Mesenchymal stem cell (in vitro differentiated cells and primary cell): ENCODE measurements around the gene DMBT1.

Experiments used
- DNase-seq: peaks from one replicate; pipeline ENCODE4 v3.0.0-alpha.2; 2013
- H2AFZ ChIP-seq: one replicate; pipeline ENCODE4 v1.6.1; 2013; ENCODE audit warnings: low read depth, mild to moderate bottlenecking, control low read depth, inconsistent platforms, low read length, moderate library complexity
- H2AK5ac ChIP-seq: 2 replicates; pipeline ENCODE4 v1.6.1; 2013; ENCODE audit warnings: low read length, moderate library complexity, mild to moderate bottlenecking, inconsistent platforms; ENCODE audit not compliant: severe bottlenecking
- H2BK120ac ChIP-seq: one replicate; pipeline ENCODE4 v1.6.1; 2013; ENCODE audit warnings: low read depth, mild to moderate bottlenecking, inconsistent platforms, low read length, moderate library complexity
- H2BK12ac ChIP-seq, 2 experiments: one replicate each; pipeline ENCODE4 v1.6.1; 2013; ENCODE audit warnings: inconsistent platforms in 2 of 2, low read length in 2 of 2, mild to moderate bottlenecking in 2 of 2, moderate library complexity in 2 of 2, control low read depth in 1 of 2
- H2BK15ac ChIP-seq: one replicate; pipeline ENCODE4 v1.6.1; 2013; ENCODE audit warnings: mild to moderate bottlenecking, low read depth, inconsistent platforms; ENCODE audit not compliant: poor library complexity, severe bottlenecking
- H2BK5ac ChIP-seq: 2 replicates; pipeline ENCODE4 v1.6.1; 2013; ENCODE audit warnings: low read depth, mild to moderate bottlenecking, low read length, control low read depth, inconsistent platforms; ENCODE audit not compliant: poor library complexity, severe bottlenecking
- H3K14ac ChIP-seq, 2 experiments: one replicate each; pipeline ENCODE4 v1.6.1; 2013; ENCODE audit warnings: inconsistent platforms in 2 of 2, low read length in 2 of 2, control low read depth in 1 of 2, mild to moderate bottlenecking in 1 of 2, moderate library complexity in 1 of 2
- H3K18ac ChIP-seq, 2 experiments: one replicate each; pipeline ENCODE4 v1.6.1; 2013; ENCODE audit warnings: inconsistent platforms in 2 of 2, low read length in 2 of 2, control low read depth in 1 of 2, low read depth in 1 of 2, mild to moderate bottlenecking in 1 of 2
- H3K23ac ChIP-seq, 2 experiments: one replicate each; pipeline ENCODE4 v1.6.1; 2013; ENCODE audit warnings: inconsistent platforms in 2 of 2, low read length in 2 of 2, mild to moderate bottlenecking in 2 of 2, moderate library complexity in 2 of 2, control low read depth in 1 of 2
- H3K27ac ChIP-seq: 2 replicates; pipeline ENCODE4 v1.5.1; 2013; ENCODE audit warnings: mild to moderate bottlenecking, moderate library complexity, low read length, control low read depth, inconsistent platforms; ENCODE audit not compliant: poor library complexity, severe bottlenecking
- H3K27me3 ChIP-seq, 2 experiments: 2 replicates each; pipeline versions ENCODE4 v1.6.1 to v1.7.0; 2013; ENCODE audit warnings: low read length in 2 of 2, mild to moderate bottlenecking in 2 of 2, moderate library complexity in 2 of 2, control low read depth in 1 of 2, inconsistent platforms in 1 of 2; ENCODE audit not compliant: control insufficient read depth in 1 of 2, insufficient read depth in 1 of 2
- H3K36me3 ChIP-seq, 2 experiments: 2 replicates each; pipeline versions ENCODE4 v1.6.1 to v1.7.0; 2013; ENCODE audit warnings: low read length in 2 of 2, control low read depth in 1 of 2, inconsistent platforms in 1 of 2, low read depth in 1 of 2, mild to moderate bottlenecking in 1 of 2; ENCODE audit not compliant: insufficient read depth in 2 of 2, control insufficient read depth in 1 of 2
- H3K4ac ChIP-seq, 2 experiments: one replicate each; pipeline ENCODE4 v1.6.1; 2013; ENCODE audit warnings: inconsistent platforms in 2 of 2, low read length in 2 of 2, mild to moderate bottlenecking in 2 of 2, moderate library complexity in 2 of 2, control low read depth in 1 of 2, low read depth in 1 of 2
- H3K4me1 ChIP-seq: 2 replicates; pipeline ENCODE4 v1.6.1; 2013; ENCODE audit warnings: low read depth, low read length, control low read depth; ENCODE audit not compliant: control insufficient read depth, insufficient read depth
- H3K4me2 ChIP-seq: 2 replicates; pipeline ENCODE4 v1.6.1; 2013; ENCODE audit warnings: low read length, mild to moderate bottlenecking, inconsistent platforms; ENCODE audit not compliant: poor library complexity, severe bottlenecking
- H3K4me3 ChIP-seq, 2 experiments: 2 replicates each; pipeline versions ENCODE4 v1.5.1 to v1.7.0; 2013; ENCODE audit warnings: low read length in 2 of 2, mild to moderate bottlenecking in 2 of 2, control low read depth in 1 of 2, low read depth in 1 of 2; ENCODE audit not compliant: insufficient read depth in 1 of 2
- H3K79me1 ChIP-seq: replicated peaks from 2 replicates; pipeline ENCODE4 v1.6.1; 2013; ENCODE audit warnings: mild to moderate bottlenecking, control low read depth, low read length, inconsistent platforms; ENCODE audit not compliant: poor library complexity, severe bottlenecking
- H3K9ac ChIP-seq: 2 replicates; pipeline ENCODE4 v1.7.0; 2013; ENCODE audit warnings: mild to moderate bottlenecking, low read length, moderate library complexity
- H3K9me3 ChIP-seq: 2 replicates; pipeline ENCODE4 v1.7.0; 2013; ENCODE audit warnings: mild to moderate bottlenecking, low read length; ENCODE audit not compliant: control insufficient read depth
- H4K8ac ChIP-seq: one replicate; pipeline ENCODE4 v1.6.1; 2013; ENCODE audit warnings: inconsistent platforms, mild to moderate bottlenecking, low read length, moderate library complexity
- H4K91ac ChIP-seq: one replicate; pipeline ENCODE4 v1.6.1; 2013; ENCODE audit warnings: mild to moderate bottlenecking, low read length, inconsistent platforms
- WGBS: methylation state at CpG from one replicate; pipeline ENCODE4 v1.1.7; 2013; ENCODE audit warnings: mixed read lengths; 5-methylcytosine and 5-hydroxymethylcytosine counted together

DMBT1 gene

DNA sequence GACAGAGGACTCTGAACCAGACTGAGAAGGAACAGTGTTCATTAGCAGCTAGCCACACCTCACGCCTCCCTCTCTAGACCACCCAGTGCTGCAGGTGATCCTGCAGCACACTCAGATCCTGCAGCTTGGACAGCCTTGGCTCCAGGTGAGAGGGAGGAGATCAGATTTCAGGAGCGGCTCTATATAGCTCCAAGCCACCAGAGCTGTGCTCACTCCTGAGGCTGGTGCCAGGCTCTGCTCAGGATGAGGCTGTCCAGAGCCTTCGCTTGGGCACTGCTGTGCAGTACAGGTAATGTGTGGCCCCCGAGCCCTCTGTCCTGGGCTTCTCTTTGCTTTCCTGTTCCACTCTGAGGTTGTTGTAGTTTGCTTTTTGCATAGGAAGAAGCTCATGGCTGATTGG lies 96.7 kb downstream of the DMBT1 start:
- Histone ChIP-seq H3K36me3 (no peaks in the 10 kb centered on the region), H2AK5ac (no peak overlapping the region), H2AFZ (no peak overlapping the region), H3K9ac (no peak overlapping the region), H3K4me3 (no peak overlapping the region), H3K4ac (no peak overlapping the region), H3K79me1 (no peaks in the 10 kb centered on the region), H3K23ac (no peak overlapping the region), H2BK5ac (no peak overlapping the region), H4K8ac (no peak overlapping the region), H2BK120ac (no peak overlapping the region), H2BK15ac (no peak overlapping the region), H3K18ac (no peak overlapping the region), H3K14ac (no peak overlapping the region), H4K91ac (no peak overlapping the region), H3K4me2 (no peak overlapping the region), H2BK12ac (no peak overlapping the region), H3K27me3 (peaks cover 5 to 62% of the 10 kb centered on the region in 2 experiments), H3K27ac (no peak overlapping the region), H3K9me3 (no peaks in the 10 kb centered on the region), H3K4me1 (no peaks in the 10 kb centered on the region)
- no peak for DNase-seq
- WGBS: 57% methylated on average over 4 of the region's 4 CpGs

DNA sequence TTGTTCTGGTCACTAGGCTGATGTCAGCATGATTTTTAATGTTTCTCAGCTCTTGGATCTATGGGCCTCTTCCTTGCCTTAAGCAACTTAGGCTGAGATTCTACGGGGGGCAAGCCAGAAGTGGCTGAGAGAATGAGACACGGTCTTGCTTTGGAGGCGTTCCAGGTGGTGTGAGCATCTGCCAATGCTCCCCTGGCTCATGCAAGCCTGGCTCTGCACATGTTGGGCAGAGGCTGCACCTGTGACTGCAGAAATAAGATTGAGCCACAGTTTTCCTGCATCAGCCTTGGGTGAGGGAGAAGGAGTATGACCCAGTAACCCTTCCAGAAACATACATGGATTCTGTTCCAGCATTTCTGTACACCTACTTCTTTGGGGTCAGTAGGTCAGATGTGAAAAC lies 97.2 kb downstream of the DMBT1 start:
- Histone ChIP-seq H3K4ac (no peak overlapping the region), H2BK120ac (no peak overlapping the region), H3K4me1 (no peaks in the 10 kb centered on the region), H3K9me3 (no peaks in the 10 kb centered on the region), H4K8ac (no peak overlapping the region), H2BK5ac (no peak overlapping the region), H3K4me2 (no peak overlapping the region), H2AFZ (no peak overlapping the region), H3K27ac (no peak overlapping the region), H3K36me3 (no peaks in the 10 kb centered on the region), H3K14ac (no peak overlapping the region), H3K4me3 (no peak overlapping the region), H4K91ac (no peak overlapping the region), H2AK5ac (no peak overlapping the region), H3K23ac (no peak overlapping the region), H3K27me3 (peaks cover 2 to 62% of the 10 kb centered on the region in 2 experiments), H3K9ac (no peak overlapping the region), H3K18ac (no peak overlapping the region), H2BK12ac (no peak overlapping the region), H2BK15ac (no peak overlapping the region), H3K79me1 (no peaks in the 10 kb centered on the region)
- 42% methylated on average over 3 of the region's 3 CpGs for WGBS
- no peak for DNase-seq

DNA sequence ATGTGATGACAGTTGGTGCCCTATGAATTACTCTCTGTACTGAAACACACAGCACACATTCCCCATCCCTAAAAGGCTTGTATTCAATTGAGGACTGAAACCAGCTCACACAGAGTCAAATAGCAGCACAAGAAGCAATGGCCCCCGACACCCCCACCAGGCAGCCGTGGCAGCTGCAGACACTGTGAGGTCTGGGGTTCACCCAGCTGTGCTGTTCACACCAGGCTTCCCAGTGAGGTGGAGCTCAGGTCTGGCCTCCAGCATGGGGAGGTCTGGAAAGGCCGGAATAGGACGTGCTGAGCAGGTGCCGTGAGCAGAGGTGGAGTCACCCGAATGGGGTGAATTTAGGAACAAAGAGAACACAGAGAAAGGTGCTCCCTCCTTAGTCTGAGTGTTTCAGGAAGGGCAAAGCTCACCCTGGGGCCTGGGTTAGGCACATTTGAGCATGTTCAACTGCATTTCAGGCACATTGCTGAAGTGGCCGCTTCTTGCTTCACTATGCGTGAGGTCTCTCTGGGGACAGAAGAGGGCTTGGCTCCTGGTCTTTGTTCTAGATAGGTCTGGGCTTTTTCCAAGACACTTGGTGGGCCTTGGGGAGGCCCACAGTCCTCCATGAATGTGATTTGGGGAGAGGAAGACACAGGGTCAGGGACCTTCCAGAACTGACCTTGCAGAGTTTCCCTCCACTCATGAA lies 97.9 kb downstream of the DMBT1 start:
- Histone ChIP-seq H3K4me2 (no peak overlapping the region), H3K14ac (no peak overlapping the region), H2AK5ac (no peak overlapping the region), H2BK120ac (no peak overlapping the region), H4K91ac (no peak overlapping the region), H3K9me3 (no peaks in the 10 kb centered on the region), H3K4me1 (no peaks in the 10 kb centered on the region), H2BK5ac (no peak overlapping the region), H2BK15ac (no peak overlapping the region), H3K18ac (no peak overlapping the region), H3K27me3 (peaks cover 0 to 62% of the 10 kb centered on the region in 2 experiments), H4K8ac (no peak overlapping the region), H2BK12ac (no peak overlapping the region), H3K4ac (no peak overlapping the region), H3K23ac (no peak overlapping the region), H3K79me1 (no peaks in the 10 kb centered on the region), H3K9ac (no peak overlapping the region), H3K36me3 (no peaks in the 10 kb centered on the region), H3K4me3 (no peak overlapping the region), H2AFZ (no peak overlapping the region), H3K27ac (no peak overlapping the region)
- 79% methylated on average over 8 of the region's 8 CpGs for WGBS
- no peak for DNase-seq

- H3K23ac ChIP-seq: no peak overlapping the region
Observed at GRCh38 chr10:122659126-122659525, 98.6 kb downstream of the DMBT1 start.

More at GRCh38 chr10:122659126-122659525, 98.6 kb downstream of the DMBT1 start:
- no peak overlapping the region for H3K4me3 ChIP-seq
- no peak overlapping the region for H4K8ac ChIP-seq
- H3K4me1 ChIP-seq: no peaks in the 10 kb centered on the region
- WGBS: 45% methylated on average over 5 of the region's 6 CpGs
- H2AFZ ChIP-seq: no peak overlapping the region
- no peak overlapping the region for H3K27ac ChIP-seq
- DNase-seq: no peak
- H3K14ac ChIP-seq: no peak overlapping the region
- no peaks in the 10 kb centered on the region for H3K9me3 ChIP-seq
- no peak overlapping the region for H3K4ac ChIP-seq
- H2BK15ac ChIP-seq: no peak overlapping the region
- no peak overlapping the region for H2BK120ac ChIP-seq
- H2BK12ac ChIP-seq: no peak overlapping the region
- no peak overlapping the region for H3K18ac ChIP-seq
- no peaks in the 10 kb centered on the region for H3K36me3 ChIP-seq
- H3K27me3 ChIP-seq: peaks cover 0 to 62% of the 10 kb centered on the region in 2 experiments
- H4K91ac ChIP-seq: no peak overlapping the region
- H2BK5ac ChIP-seq: no peak overlapping the region
- no peak overlapping the region for H3K4me2 ChIP-seq
- no peak overlapping the region for H3K9ac ChIP-seq
- H2AK5ac ChIP-seq: no peak overlapping the region
- H3K79me1 ChIP-seq: no peaks in the 10 kb centered on the region
